A549 (cell line): Measurements from ENCODE around the gene SORL1. TPM values are rescaled to one million over a fixed set of nuclear protein-coding genes. Genes with fewer than 3 reads are reported as not detected.

ENCODE experiments used
- ATAC-seq, 2 experiments: fragments of 200-7000 bp in 1 of 2; fragments of >200 bp in 1 of 2; cut with Nextera tagmentation in 1 of 2; cut with Tn5 transposase in 1 of 2; 3 replicates each; pipeline versions ENCODE4 v1.8.0 to v1.9.1; 2018 to 2020; ENCODE audit warnings: mild to moderate bottlenecking in 1 of 2, moderate library complexity in 1 of 2
- CTCF ChIA-PET: fragments of 300-600 bp; sonication (Branson Sonifier 250); formaldehyde crosslinking; extraction: SDS; loops from one replicate; lab custom pipeline; 2021; ENCODE audit warnings: antibody characterized with exemption, inconsistent platforms; lab: Yijun Ruan, JAX
- POLR2A ChIA-PET: fragments of 350-600 bp; formaldehyde crosslinking; extraction: SDS; loops from one replicate; lab custom pipeline; 2021; ENCODE audit warnings: antibody characterized with exemption, inconsistent platforms; lab: Yijun Ruan, JAX
- DNase-seq, 2 experiments: peaks; one replicate each; pipeline versions ENCODE4 v3.0.0 to v3.0.0-alpha.2; 2011 to 2016; ENCODE audit warnings: low read depth in 1 of 2, low spot score in 1 of 2
- FAIRE-seq: peaks from 2 replicates; lab custom pipeline; 2011; peaks lifted over from hg19 to GRCh38; lab: Jason Lieb, UNC
- H3K27ac ChIP-seq, 2 experiments: fragments of >200 bp; sonication (Bioruptor Twin); formaldehyde crosslinking; 3 replicates each; pipeline ENCODE4 v1.5.1; 2016 to 2017
- H3K4me1 ChIP-seq: fragments of >200 bp; sonication (Bioruptor Twin); formaldehyde crosslinking; 3 replicates; pipeline ENCODE4 v1.6.1; 2016
- H3K4me2 ChIP-seq: fragments of >200 bp; sonication (Bioruptor Twin); formaldehyde crosslinking; 3 replicates; pipeline ENCODE4 v1.6.1; 2016
- H3K4me3 ChIP-seq: fragments of >200 bp; sonication (Bioruptor Twin); formaldehyde crosslinking; 3 replicates; pipeline ENCODE4 v1.5.1; 2016
- H3K9me3 ChIP-seq: fragments of >200 bp; sonication (Bioruptor Twin); formaldehyde crosslinking; 3 replicates; pipeline ENCODE4 v1.6.1; 2016
- BHLHE40 ChIP-seq: IDR thresholded peaks from 2 replicates; pipeline ENCODE4 v1.6.1; 2012; ENCODE audit warnings: low read depth, low read length, inconsistent platforms
- CBX2 ChIP-seq: fragments of 200-600 bp; sonication (generic); IDR thresholded peaks from 2 replicates; pipeline ENCODE4 v1.6.1; 2016; ENCODE audit warnings: low read depth, mild to moderate bottlenecking, borderline replicate concordance
- CEBPB ChIP-seq, 2 experiments: fragments of >200 bp in 1 of 2; sonication (Bioruptor Twin) in 1 of 2; formaldehyde crosslinking in 1 of 2; IDR thresholded peaks; 2 replicates each; pipeline ENCODE4 v1.6.1; 2012 to 2016
- EHMT2 ChIP-seq: fragments of 200-600 bp; sonication (generic); IDR thresholded peaks from 2 replicates; pipeline ENCODE4 v1.6.1; 2016; ENCODE audit warnings: antibody characterized with exemption, low read depth, mild to moderate bottlenecking, moderate library complexity
- EP300 ChIP-seq, 2 experiments: fragments of >200 bp; sonication (Bioruptor Twin); formaldehyde crosslinking; IDR thresholded peaks; 2 replicates in 1 of 2; 3 replicates in 1 of 2; pipeline ENCODE4 v1.6.1; 2016 to 2017
- FOSL2 ChIP-seq, 2 experiments: fragments of 450-650 bp in 1 of 2; fragments of >200 bp in 1 of 2; sonication (Bioruptor Twin) in 1 of 2; formaldehyde crosslinking; IDR thresholded peaks; 2 replicates each; pipeline versions ENCODE4 v1.5.0 to v1.6.1; 2016 to 2020; ENCODE audit warnings: mild to moderate bottlenecking in 1 of 2, moderate library complexity in 1 of 2
- GATA3 ChIP-seq: IDR thresholded peaks from 2 replicates; pipeline ENCODE4 v1.6.1; 2012; ENCODE audit warnings: borderline replicate concordance
- HOXB13 ChIP-seq: fragments of 250-450 bp; sonication (Bioruptor Pico); IDR thresholded peaks from 2 replicates; pipeline ENCODE4 v1.5.0; 2020; ENCODE audit warnings: low read depth, mild to moderate bottlenecking, moderate library complexity
- HOXB5 ChIP-seq: fragments of 250-450 bp; sonication (Bioruptor Pico); IDR thresholded peaks from 2 replicates; pipeline ENCODE4 v1.5.0; 2020; ENCODE audit warnings: mild to moderate bottlenecking, moderate library complexity
- JUN ChIP-seq, 2 experiments: fragments of >200 bp; sonication (Bioruptor Twin); formaldehyde crosslinking; IDR thresholded peaks; 2 replicates in 1 of 2; 3 replicates in 1 of 2; pipeline ENCODE4 v1.6.1; 2016 to 2017
- JUNB ChIP-seq: fragments of >200 bp; sonication (Bioruptor Twin); formaldehyde crosslinking; IDR thresholded peaks from 2 replicates; pipeline ENCODE4 v1.6.1; 2016
- KDM5A ChIP-seq: fragments of 200-600 bp; sonication (generic); IDR thresholded peaks from 2 replicates; pipeline ENCODE4 v1.6.1; 2016; ENCODE audit warnings: antibody characterized with exemption, mild to moderate bottlenecking
- MAFK ChIP-seq: fragments of 450-650 bp; IDR thresholded peaks from 2 replicates; pipeline ENCODE4 v1.6.1; 2014; ENCODE audit not compliant: partially characterized antibody
- NR3C1 ChIP-seq: fragments of >200 bp; sonication (Bioruptor Twin); formaldehyde crosslinking; IDR thresholded peaks from 3 replicates; pipeline ENCODE4 v1.6.1; 2017
- REST ChIP-seq: fragments of 200-600 bp; sonication (generic); IDR thresholded peaks from 2 replicates; pipeline ENCODE4 v1.6.1; 2016; ENCODE audit warnings: antibody characterized with exemption, mild to moderate bottlenecking, moderate library complexity
- RFX5 ChIP-seq: fragments of 450-650 bp; IDR thresholded peaks from 2 replicates; pipeline ENCODE4 v1.7.1; 2014; ENCODE audit warnings: antibody characterized with exemption, mild to moderate bottlenecking, moderate library complexity
- SMC3 ChIP-seq: fragments of >200 bp; sonication (Bioruptor Twin); formaldehyde crosslinking; IDR thresholded peaks from 3 replicates; pipeline ENCODE4 v1.6.1; 2018; ENCODE audit warnings: inconsistent platforms
- TP53 ChIP-seq: fragments of 250-450 bp; sonication (Bioruptor Pico); IDR thresholded peaks from 2 replicates; pipeline ENCODE4 v1.5.0; 2021; ENCODE audit warnings: mild to moderate bottlenecking, moderate library complexity
- ZC3H11A ChIP-seq: fragments of 450-650 bp; IDR thresholded peaks from 2 replicates; pipeline ENCODE4 v1.6.1; 2014; ENCODE audit warnings: antibody characterized with exemption, mild to moderate bottlenecking
- ZFP36 ChIP-seq: fragments of 450-650 bp; IDR thresholded peaks from 2 replicates; pipeline ENCODE4 v1.6.1; 2014; ENCODE audit warnings: borderline replicate concordance; ENCODE audit not compliant: partially characterized antibody
- ZNF302 ChIP-seq: fragments of 250-450 bp; sonication (Bioruptor Pico); IDR thresholded peaks from 2 replicates; pipeline ENCODE4 v1.9.0; 2021; ENCODE audit warnings: inconsistent platforms, mild to moderate bottlenecking, moderate library complexity
- WGBS: methylation state at CpG from one replicate; pipeline ENCODE4 v1.1.6; 2017; ENCODE audit errors: missing lambda C conversion rate; 5-methylcytosine and 5-hydroxymethylcytosine counted together
- polyA plus RNA-seq, 4 experiments: library from polyadenylated mRNA; depleted of rRNA in 3 of 4; stranded (reverse); fragments of >200 nt; fragmentation: RNase III in 1 of 4; extraction: RNeasy Plus Mini Kit Qiagen cat#74134 plus additional on column Dnase treatment in 1 of 4; gene quantifications; 2 replicates in 3 of 4; 3 replicates in 1 of 4; pipeline ENCODE4 v1.2.3, GENCODE V29; 2011 to 2017
- TF ChIP-seq, protein P1 (sequence below): IDR thresholded peaks from 2 replicates; pipeline ENCODE4 v1.6.1; 2012
- TF ChIP-seq, protein P2 (sequence below): fragments of >200 bp; sonication (Bioruptor Twin); formaldehyde crosslinking; IDR thresholded peaks from 3 replicates; pipeline ENCODE4 v1.6.1; 2016

The SORL1 gene
- polyA plus RNA-seq, 2 of the 4 experiments (the other 2 are of a cell fraction): 0.45 to 3.8 TPM

DNA sequence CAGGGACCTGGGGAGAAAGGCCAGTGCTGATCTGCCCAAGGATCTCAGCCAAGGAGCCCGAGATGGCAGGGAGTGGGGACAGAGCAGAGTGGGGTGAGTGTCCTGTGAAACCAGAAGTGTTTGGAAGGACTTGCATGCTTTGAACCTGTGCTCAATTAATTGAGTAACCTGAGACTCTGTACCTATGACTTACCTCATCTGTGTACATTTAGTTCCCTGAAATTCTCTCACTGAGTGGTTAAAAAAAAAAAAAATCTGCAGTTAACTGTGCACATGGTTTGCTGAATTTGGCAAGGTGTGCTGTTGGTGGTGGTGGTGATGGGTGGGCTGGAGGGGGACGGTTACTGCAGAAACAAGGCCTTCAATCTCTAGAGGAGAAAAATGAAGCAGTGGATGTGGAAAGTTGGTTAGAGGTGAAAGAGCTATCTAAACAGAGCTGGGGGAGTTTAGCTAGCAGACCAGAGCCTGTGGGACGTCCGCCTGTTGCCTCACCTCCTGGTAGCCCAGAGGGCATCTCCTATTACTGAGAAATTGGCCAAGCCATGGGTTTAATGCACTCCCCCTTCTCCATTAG, 8.9 kb downstream of the SORL1 start:
- FAIRE-seq (no peak), DNase-seq (no peak), ATAC-seq (no peak)
- TF ChIP-seq REST (no peak), ZC3H11A (no peak), EP300 (IDR thresholded peaks at IDR 0.05) (no peak), JUNB (no peak), KDM5A (no peak), HOXB13 (no peak), NR3C1 (no peak), CEBPB (IDR thresholded peaks at IDR 0.05) (no peak), JUN (IDR thresholded peaks at IDR 0.05) (no peak), SMC3 (no peak), EHMT2 (no peak)
- TF ChIP-seq, protein P1, sequence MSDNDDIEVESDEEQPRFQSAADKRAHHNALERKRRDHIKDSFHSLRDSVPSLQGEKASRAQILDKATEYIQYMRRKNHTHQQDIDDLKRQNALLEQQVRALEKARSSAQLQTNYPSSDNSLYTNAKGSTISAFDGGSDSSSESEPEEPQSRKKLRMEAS: no peak
- TF ChIP-seq, protein P2, sequence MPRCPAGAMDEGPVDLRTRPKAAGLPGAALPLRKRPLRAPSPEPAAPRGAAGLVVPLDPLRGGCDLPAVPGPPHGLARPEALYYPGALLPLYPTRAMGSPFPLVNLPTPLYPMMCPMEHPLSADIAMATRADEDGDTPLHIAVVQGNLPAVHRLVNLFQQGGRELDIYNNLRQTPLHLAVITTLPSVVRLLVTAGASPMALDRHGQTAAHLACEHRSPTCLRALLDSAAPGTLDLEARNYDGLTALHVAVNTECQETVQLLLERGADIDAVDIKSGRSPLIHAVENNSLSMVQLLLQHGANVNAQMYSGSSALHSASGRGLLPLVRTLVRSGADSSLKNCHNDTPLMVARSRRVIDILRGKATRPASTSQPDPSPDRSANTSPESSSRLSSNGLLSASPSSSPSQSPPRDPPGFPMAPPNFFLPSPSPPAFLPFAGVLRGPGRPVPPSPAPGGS: no peak
- H3K27ac ChIP-seq: no peak overlapping the region
- ChIA-PET POLR2A (no interaction called here), CTCF (interaction anchor here (0.7 to 1.1 kb wide), 2 partner anchors 11 to 131 kb away, joined by 3 to 4 read pairs; no protein-coding TSS in a partner anchor)
- H3K9me3 ChIP-seq: no peaks in the 10 kb centered on the region
- WGBS: 73% methylated on average over 4 of the region's 4 CpGs
- H3K4me2 ChIP-seq: no peak overlapping the region
- peaks cover 24% of the 10 kb centered on the region for H3K4me1 ChIP-seq
- H3K4me3 ChIP-seq: no peak overlapping the region

- WGBS: 92% methylated on average over 7 of the region's 7 CpGs
- DNase-seq: no peak
- H3K9me3 ChIP-seq: no peaks in the 10 kb centered on the region
- no peak overlapping the region for H3K4me2 ChIP-seq
- no peak overlapping the region for H3K27ac ChIP-seq
- H3K4me3 ChIP-seq: no peak overlapping the region
- ATAC-seq: no peak
- no peak for FAIRE-seq
- CTCF ChIA-PET: interaction anchor here (1.1 kb wide), 1 partner anchor 129 kb away, joined by 3 read pairs; no protein-coding TSS in a partner anchor
- H3K4me1 ChIP-seq: peaks cover 30% of the 10 kb centered on the region
- TF ChIP-seq RFX5 (no peak), TP53 (CRISPR knock-in tag) (no peak), HOXB5 (CRISPR knock-in tag) (no peak), GATA3 (no peak), ZNF302 (CRISPR knock-in tag) (no peak), CBX2 (no peak), FOSL2 (IDR thresholded peaks at IDR 0.05) (no peak), FOSL2 (CRISPR knock-in tag; IDR thresholded peaks at IDR 0.05) (no peak), BHLHE40 (no peak), SMC3 (no peak), MAFK (no peak), JUNB (no peak), ZFP36 (no peak), CEBPB (IDR thresholded peaks at IDR 0.05) (no peak), EHMT2 (no peak)
- TF ChIP-seq, all 56 proteins: peak for 0
- POLR2A ChIA-PET: no interaction called here
Observed at GRCh38 chr11:121461843-121462242, 9.7 kb downstream of the SORL1 start.
